ENCODE results near the gene WDR38. TPM values are rescaled to one million over a fixed set of nuclear protein-coding genes. Genes with fewer than 3 reads are reported as not detected.

The WDR38 gene
- polyA plus RNA-seq, 1 donor (not counting 4 experiments of a cell fraction or from before 2014, with no cell fraction given) = not detected

DNA sequence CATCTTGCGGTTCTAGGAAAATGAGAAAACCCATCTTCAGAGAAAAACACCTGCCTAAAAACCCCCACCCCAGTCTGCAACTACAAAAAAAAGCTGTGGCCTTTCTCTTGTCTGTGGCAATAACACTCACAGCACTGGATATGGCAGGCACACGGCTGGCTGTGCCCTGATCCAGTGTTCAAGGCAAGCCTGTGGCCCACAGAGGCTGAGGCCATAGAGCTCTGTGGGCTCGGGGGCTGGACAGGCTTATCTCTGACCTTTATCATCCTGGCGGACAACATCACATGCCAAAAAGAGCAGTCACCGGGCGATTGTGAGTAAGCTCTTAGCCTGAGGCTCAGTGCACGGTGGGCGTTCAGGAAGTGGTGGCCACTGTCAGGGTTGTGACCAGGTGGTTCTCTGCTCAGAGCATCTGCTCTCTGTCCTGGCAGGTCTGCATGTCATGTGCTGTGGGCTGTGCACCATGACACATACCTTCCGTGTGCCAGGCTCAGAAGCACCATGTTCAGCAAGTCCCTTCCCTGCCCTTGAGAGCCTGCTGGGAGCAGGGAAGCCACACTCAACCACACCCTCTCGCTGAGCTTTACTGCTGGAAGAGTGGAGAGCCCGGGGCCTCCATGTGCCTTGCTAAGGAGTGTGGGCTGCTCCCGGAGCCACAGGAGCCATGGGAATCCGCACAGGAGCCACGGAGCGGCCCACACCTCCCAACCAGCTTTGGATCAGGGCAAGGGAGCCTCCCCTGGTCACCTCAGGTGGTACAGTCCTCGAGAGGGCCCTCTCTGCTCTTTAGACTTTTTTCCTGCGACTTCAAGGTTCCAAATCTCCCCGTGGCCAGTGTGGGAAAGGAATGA lies 34.6 kb upstream of the WDR38 start:
- peak overlapping the region; percentile 74 for H3K9ac ChIP-seq (ENCODE audit: control insufficient read depth, extremely low read depth, insufficient read depth, low read length)
- no peaks in the 10 kb centered on the region for H3K9me1 ChIP-seq (ENCODE audit: control insufficient read depth, extremely low read depth, insufficient read depth, low read length)
- H3K4me1 ChIP-seq (ENCODE audit: control insufficient read depth, extremely low read depth, insufficient read depth, low read length) = peaks cover 33% of the 10 kb centered on the region
- no peaks in the 10 kb centered on the region for H4K20me1 ChIP-seq (ENCODE audit: control insufficient read depth, extremely low read depth, insufficient read depth, low read length)
- peak overlapping the region; percentile 74 for H3K4me2 ChIP-seq (ENCODE audit: control insufficient read depth, extremely low read depth, insufficient read depth, low read depth, low read length)
- peak overlapping the region in 2 of 3 experiments; percentile 43 to 52 for H3K4me3 ChIP-seq (ENCODE audit: control insufficient read depth in 2 of 3, extremely low read depth in 1 of 3, insufficient read depth in 2 of 3, low read depth in 1 of 3, low read length in 3 of 3)
- no peaks in the 10 kb centered on the region for H3K9me3 ChIP-seq (ENCODE audit: control insufficient read depth, low read depth, low read length)
- H2AFZ ChIP-seq (ENCODE audit: control insufficient read depth, low read length) = peak overlapping the region; percentile 48
- peak overlapping the region; percentile 88 for H3K27ac ChIP-seq (ENCODE audit: control insufficient read depth, insufficient read depth, low read length)
- FAIRE-seq (peak; percentile 93), DNase-seq (ENCODE audit: low read depth, low spot score) (peak; percentile 100)
- dilution Hi-C loops (cut with MboI; ENCODE audit: extremely low pct_ligation_motif_present, low sequenced_read_pairs) = no loop called here
- no peaks in the 10 kb centered on the region for H3K36me3 ChIP-seq (ENCODE audit: control insufficient read depth in 2 of 2, extremely low read depth in 1 of 2, insufficient read depth in 2 of 2, low read length in 2 of 2)
- no peaks in the 10 kb centered on the region for H3K27me3 ChIP-seq (ENCODE audit: control insufficient read depth, extremely low read depth, insufficient read depth, low read length)
- no peaks in the 10 kb centered on the region for H3K79me2 ChIP-seq (ENCODE audit: control insufficient read depth, insufficient read depth, low read length)
- peak in 2 of 3 experiments; percentile 8 to 9 for TF ChIP-seq CTCF (optimal IDR thresholded peaks at IDR 0.05 in 1 of 3, IDR thresholded peaks at IDR 0.05 in 1 of 3, conservative IDR thresholded peaks at IDR 0.05 in 1 of 3; ENCODE audit: extremely low read depth in 1 of 3, insufficient read depth in 2 of 3, low read length in 3 of 3)
- no peak for TF ChIP-seq EZH2 (IDR thresholded peaks at IDR 0.05; ENCODE audit: low read length)

GRCh38 chr9:124820698-124821623 lies 32.3 kb upstream of the WDR38 start:
- Histone ChIP-seq H3K4me1 (ENCODE audit: control insufficient read depth, extremely low read depth, insufficient read depth, low read length) (peaks cover 24% of the 10 kb centered on the region), H3K9ac (ENCODE audit: control insufficient read depth, extremely low read depth, insufficient read depth, low read length) (no peak overlapping the region), H3K4me3 (ENCODE audit: control insufficient read depth in 2 of 3, extremely low read depth in 1 of 3, insufficient read depth in 2 of 3, low read depth in 1 of 3, low read length in 3 of 3) (no peak overlapping the region), H3K9me3 (ENCODE audit: control insufficient read depth, low read depth, low read length) (no peaks in the 10 kb centered on the region), H3K4me2 (ENCODE audit: control insufficient read depth, extremely low read depth, insufficient read depth, low read depth, low read length) (no peak overlapping the region), H3K27me3 (ENCODE audit: control insufficient read depth, extremely low read depth, insufficient read depth, low read length) (no peaks in the 10 kb centered on the region), H3K27ac (ENCODE audit: control insufficient read depth, insufficient read depth, low read length) (no peak overlapping the region), H3K9me1 (ENCODE audit: control insufficient read depth, extremely low read depth, insufficient read depth, low read length) (no peaks in the 10 kb centered on the region), H4K20me1 (ENCODE audit: control insufficient read depth, extremely low read depth, insufficient read depth, low read length) (no peaks in the 10 kb centered on the region), H2AFZ (ENCODE audit: control insufficient read depth, low read length) (no peak overlapping the region), H3K36me3 (ENCODE audit: control insufficient read depth in 2 of 2, extremely low read depth in 1 of 2, insufficient read depth in 2 of 2, low read length in 2 of 2) (no peaks in the 10 kb centered on the region), H3K79me2 (ENCODE audit: control insufficient read depth, insufficient read depth, low read length) (no peaks in the 10 kb centered on the region)
- TF ChIP-seq EZH2 (IDR thresholded peaks at IDR 0.05; ENCODE audit: low read length) (no peak), CTCF (optimal IDR thresholded peaks at IDR 0.05 in 1 of 3, IDR thresholded peaks at IDR 0.05 in 1 of 3, conservative IDR thresholded peaks at IDR 0.05 in 1 of 3; ENCODE audit: extremely low read depth in 1 of 3, insufficient read depth in 2 of 3, low read length in 3 of 3) (no peak)
- DNase-seq (ENCODE audit: low read depth, low spot score) (no peak), FAIRE-seq (no peak)
- dilution Hi-C loops (cut with MboI; ENCODE audit: extremely low pct_ligation_motif_present, low sequenced_read_pairs) = no loop called here

All from keratinocyte (primary cell).